ENCODE results near the gene AGL.
"Not testable (repeated sequence)": the region's sequence is repeated elsewhere in the genome, so short reads cannot be mapped to it uniquely, and the experiment has no call there.

AGL gene

GRCh38 chr1:99849744-99850458 lies at the start of gene AGL:
Gene AGL (plus strand): TSS chr1:99850361. CDS start chr1:99851043, 682 bp downstream.
- DNase-seq, result peak in 49 of 51 donors; percentile 46 to 92 (median 75)

GRCh38 chr1:99801584-99801983 lies 48.6 kb upstream of the AGL start:
- DNase-seq, result no peak

- DNase-seq, result no peak
These were observed 43.3 kb upstream of the AGL start for GRCh38 chr1:99806882-99807281.

DNA sequence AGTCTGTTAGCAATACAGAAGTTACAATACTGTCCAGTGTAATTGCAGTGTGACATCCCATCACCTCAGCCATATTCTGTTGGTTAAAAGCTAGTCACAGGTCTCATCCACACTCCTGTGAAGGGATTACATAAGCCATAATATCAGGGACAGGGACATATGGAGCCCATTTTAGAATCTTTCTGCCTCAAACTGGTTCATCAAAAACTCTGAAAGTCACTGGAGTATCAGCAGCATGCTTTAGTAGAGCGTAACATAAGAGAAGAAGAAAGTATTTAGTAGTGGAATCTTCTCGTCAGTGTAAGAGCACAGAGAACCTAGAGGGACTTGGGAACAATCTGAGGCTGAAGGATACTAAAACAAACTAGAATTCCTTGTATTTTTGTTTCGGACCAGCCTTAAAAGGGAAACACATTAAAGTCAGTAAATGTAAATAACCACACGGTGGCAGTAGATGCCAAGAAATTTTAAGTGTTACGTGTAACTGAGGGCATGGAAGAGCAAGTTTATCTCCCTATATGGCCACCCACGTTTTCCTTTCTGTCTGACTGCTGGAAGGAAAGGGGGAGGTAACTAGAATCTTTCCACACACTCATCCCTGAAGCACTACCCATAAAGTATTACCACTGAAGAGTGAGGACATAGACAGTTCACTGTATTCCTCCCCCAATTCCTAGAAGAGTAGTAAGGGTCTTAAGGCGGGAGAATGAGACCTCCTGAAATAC lies 41.6 kb upstream of the AGL start:
- peak in 9 of 51 donors; percentile 1 to 67 (median 16) for DNase-seq

- DNase-seq, result no peak
These were observed 39.1 kb upstream of the AGL start for GRCh38 chr1:99811075-99811474.

- no peak for DNase-seq
These were observed 38.4 kb upstream of the AGL start for GRCh38 chr1:99811747-99812146.

DNA sequence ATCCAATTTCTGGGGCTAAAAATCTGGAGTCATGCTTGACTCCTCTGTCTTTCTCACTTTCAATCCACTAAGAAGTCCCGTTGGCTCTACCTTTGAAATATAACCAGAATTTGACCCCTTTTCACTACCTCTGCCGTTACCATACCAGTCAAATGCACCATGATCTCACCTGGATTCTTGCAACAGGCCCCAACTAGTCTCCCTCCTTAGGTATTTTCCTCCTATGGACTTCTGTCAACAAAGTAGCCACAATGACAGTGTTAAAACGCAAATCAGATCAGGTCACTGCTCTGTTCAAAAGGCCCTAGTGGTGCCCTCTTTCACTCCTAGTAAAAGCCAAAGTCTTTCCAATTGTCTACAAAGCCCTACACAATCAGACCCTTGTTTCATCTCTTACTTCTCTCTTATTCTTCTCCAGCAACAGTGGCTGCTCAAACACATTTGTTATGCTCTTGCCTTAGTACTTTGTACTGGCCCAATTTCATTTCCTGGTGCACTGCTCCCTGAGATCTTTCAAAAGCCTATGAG lies 35.7 kb upstream of the AGL start:
- DNase-seq, result no peak

- no peak for DNase-seq
These were observed 33.5 kb upstream of the AGL start for GRCh38 chr1:99816656-99817055.

DNA sequence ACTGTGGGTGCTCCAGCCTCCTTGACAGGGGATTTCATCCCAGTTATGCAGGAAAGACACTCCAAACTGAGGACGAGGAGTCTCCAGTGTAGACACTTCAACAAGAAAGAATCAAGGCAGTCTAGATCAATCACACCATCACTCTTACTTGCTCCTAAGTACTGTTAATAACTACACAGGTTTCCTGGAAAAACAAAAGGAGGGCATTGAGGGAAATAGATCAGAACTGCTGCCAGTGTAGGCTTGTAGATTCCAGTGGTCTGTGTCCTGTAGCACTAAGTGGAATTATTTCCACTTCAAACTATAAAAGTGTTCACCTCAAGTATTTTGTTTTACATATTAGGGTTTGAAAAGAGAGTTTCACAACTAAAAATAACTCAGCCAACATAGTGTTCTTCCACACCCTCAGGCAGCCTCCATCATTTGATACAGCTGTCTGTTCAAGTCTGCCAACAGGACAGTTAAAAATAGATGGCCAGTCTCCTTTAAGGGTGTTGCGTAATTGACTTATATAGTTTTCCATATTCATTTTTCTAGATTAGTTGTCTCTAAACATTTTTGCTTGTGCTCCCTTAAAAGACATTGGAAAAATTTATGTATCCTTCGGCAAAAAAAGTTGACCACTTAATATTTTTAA lies 32.0 kb upstream of the AGL start:
- DNase-seq, result no peak

- no peak for DNase-seq
These were observed 29.6 kb upstream of the AGL start for GRCh38 chr1:99820546-99820945.

- DNase-seq, result no peak
These were observed 25.1 kb upstream of the AGL start for GRCh38 chr1:99825098-99825497.

DNA sequence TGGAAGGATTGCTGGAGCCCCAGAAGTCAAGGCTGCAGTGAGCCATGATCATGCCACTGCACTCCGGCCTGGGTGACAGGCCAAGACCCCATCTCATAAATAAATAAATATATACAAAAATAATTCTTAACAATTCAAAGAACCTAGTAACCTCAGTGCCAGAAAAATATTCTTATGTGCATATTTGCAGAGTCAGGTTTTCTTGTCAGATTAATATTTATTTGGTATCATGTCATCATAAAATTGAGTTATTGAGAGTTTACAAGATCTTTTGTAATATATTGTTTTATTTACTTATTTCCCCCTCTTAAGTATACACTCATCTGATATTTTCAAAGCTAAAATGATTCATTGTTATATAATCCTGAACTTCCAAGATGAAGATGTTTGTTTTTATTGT lies 24.5 kb upstream of the AGL start:
- no peak for DNase-seq

DNA sequence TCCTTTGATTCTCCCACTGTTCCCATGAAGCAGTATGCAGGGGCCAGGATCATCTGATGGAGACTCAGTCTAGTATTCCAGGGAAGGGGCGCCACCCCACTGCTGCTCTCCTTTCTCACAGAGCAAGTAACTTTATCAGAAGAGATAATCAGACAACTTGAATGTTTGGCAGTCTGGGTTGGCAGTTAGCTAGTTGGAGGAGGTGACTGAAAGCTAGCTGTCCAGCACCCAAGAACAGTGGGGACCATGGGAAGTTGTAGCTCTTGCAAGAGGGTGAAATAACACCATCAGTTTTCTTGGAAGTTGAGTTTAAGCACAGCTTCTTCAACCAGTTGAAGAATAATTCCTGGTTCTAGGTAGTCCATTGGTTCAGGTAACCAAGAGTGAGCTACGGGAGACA lies 22.2 kb upstream of the AGL start:
- no peak for DNase-seq

DNA sequence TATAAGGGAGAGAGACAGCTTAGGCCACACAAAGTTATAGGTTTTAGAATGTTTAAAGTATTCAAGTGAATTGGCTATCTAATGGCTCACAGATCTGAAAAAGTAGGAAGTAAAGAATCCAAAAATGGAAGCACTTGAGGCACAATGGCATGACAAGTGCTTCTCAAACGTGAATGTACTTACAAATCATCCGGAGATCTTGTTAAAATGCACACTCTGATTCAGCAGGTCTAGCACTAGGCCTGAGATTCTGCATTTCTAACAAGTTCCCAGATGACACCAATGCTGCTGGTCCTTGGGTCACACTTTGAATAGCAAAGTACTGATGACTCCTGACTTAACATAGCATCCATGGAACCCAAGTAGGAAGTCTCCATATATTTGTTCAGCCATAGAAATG lies 20.9 kb upstream of the AGL start:
- no peak for DNase-seq

DNA sequence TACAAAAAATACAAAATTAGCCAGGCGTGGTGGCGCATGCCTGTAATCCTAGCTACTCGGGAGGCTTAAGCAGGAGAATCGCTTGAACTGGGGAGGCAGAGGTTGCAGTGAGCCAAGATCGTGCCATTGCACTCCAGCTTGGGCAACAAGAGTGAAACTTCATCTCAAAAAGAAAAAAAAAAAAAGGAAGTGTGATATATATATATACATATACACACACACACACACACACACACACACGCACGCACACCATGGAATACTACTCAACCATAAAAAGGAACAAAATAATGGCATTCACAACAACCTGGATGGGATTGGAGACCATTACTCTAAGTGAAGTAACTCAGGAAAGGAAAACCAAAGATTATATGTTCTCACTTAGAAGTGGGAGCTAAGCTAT lies 16.2 kb upstream of the AGL start:
- DNase-seq, result not testable (repeated sequence)

- not testable (repeated sequence) for DNase-seq
These were observed 13.7 kb upstream of the AGL start for GRCh38 chr1:99836171-99837103.

DNA sequence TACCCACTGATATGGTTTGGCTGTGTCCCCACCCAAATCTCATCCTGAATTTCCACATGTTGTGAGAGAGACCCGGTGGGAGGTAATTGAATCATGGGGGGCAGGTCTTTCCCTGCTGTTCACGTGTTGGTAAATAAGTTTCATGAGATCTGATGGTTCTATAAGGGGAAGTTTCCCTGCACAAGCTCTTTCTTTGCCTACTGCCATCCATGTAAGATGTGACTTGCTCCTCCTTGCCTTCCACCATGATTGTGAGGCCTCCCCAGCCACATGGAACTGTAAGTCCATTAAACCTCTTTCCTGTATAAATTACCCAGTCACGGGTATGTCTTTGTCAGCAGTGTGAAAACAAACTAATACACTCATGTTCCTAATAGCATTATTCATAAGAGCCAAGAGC lies 9.8 kb upstream of the AGL start:
- not testable (repeated sequence) for DNase-seq

- DNase-seq, result peak in 11 of 51 donors; percentile 1 to 20 (median 12)
These were observed 6.4 kb upstream of the AGL start for GRCh38 chr1:99843760-99844159.

- DNase-seq, result not testable (repeated sequence)
These were observed 5.0 kb upstream of the AGL start for GRCh38 chr1:99845201-99845600.

DNA sequence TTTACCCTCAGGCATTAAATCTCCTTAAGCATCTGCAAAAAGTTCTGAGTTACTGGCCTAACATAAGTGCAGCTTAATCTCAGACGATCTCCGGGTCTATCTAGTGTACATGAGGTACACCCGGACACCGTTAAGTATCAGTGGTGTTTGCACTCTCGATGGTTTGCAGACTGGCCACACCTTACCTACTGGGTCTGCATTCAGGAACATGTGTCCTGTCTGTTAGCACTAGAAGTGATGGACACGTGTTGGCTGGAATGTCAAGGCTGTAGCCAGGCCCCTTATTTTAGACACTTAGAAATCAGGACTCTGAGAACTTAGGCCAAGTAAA lies 783 bp upstream of the AGL start:
- DNase-seq, result peak in 5 of 51 donors; percentile 23 to 72 (median 33)
